NCI-H510A (cell line): ENCODE results near the gene TEKT3.

Experiments
- DNase-seq: peaks from one replicate; lab custom pipeline; 2025; lab: John Stamatoyannopoulos, UW

The TEKT3 gene

GRCh38 chr17:15266325-15267125 lies 74.9 kb downstream of the TEKT3 start:
- no peak for DNase-seq

GRCh38 chr17:15265131-15265530 lies 76.3 kb downstream of the TEKT3 start, which contains the start of gene PMP22:
Gene PMP22 (minus strand): TSS chr17:15265326. CDS start chr17:15260727, 4,599 bp downstream.
- DNase-seq: no peak

- DNase-seq: no peak
These were observed 76.9 kb downstream of the TEKT3 start for GRCh38 chr17:15264542-15264941.

DNA sequence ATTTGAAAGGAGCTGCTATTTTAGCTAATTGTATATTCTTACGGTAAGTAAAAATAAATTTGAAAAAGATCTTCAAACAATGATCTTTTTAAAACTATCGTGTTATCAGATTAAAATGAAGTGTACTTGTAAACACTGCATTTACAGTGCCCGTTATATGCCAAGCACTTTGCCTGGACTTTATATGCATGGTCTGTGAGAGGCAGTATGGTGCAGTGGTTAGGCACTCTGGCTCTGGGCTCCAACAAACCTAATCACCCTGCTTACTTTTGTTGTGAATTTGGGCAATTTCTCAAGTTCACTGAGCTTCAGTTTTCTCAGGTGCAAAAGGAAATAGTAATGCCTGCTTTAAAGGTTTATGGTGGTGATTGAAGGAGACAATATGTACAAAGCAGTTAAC lies 77.7 kb downstream of the TEKT3 start:
- DNase-seq: no peak

DNA sequence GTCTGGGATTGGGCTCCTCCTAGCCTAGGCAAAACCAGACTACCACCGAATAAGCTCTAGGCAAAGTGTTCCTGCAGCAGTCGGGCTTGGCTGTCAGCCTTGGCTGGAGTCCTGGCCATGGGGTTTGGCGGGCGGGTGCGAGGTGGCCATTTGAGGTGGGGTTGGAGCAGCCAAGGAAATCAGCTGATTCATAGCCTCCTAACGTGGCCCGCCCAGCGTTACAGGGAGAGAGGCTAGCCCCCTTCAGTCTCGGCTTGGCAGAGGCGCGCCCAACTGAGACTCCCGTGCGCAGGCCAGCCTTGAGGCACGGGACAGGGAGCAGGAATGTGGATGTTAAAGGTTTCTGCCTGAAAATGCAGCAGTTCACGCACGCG lies 78.2 kb downstream of the TEKT3 start:
- no peak for DNase-seq

GRCh38 chr17:15262291-15263205 lies 78.8 kb downstream of the TEKT3 start:
- DNase-seq: no peak

DNA sequence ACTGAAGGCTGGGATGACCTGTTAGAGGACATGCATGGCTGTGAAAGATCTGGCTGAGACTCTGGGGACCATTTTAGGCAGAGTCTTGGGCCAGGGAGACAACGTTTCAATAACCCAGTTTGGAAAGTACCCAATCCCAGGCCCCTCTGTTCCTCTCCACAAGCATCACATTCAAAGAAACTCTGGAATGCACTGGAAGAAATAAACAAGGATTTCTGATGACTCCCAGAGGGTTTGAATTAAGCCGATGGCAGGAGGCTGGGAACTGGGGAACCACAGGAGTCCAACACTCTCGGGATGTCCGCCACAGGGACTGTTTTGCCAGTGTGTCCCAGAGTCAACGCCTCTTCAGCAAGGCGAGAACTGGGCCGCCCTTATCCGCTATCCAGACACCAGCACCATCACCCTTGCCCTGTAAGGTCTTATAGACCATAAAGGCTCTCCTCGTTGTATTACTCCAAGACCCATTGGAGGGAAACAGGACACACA lies 79.6 kb downstream of the TEKT3 start:
- no peak for DNase-seq

- no peak for DNase-seq
These were observed 80.1 kb downstream of the TEKT3 start for GRCh38 chr17:15261258-15261801.

DNA sequence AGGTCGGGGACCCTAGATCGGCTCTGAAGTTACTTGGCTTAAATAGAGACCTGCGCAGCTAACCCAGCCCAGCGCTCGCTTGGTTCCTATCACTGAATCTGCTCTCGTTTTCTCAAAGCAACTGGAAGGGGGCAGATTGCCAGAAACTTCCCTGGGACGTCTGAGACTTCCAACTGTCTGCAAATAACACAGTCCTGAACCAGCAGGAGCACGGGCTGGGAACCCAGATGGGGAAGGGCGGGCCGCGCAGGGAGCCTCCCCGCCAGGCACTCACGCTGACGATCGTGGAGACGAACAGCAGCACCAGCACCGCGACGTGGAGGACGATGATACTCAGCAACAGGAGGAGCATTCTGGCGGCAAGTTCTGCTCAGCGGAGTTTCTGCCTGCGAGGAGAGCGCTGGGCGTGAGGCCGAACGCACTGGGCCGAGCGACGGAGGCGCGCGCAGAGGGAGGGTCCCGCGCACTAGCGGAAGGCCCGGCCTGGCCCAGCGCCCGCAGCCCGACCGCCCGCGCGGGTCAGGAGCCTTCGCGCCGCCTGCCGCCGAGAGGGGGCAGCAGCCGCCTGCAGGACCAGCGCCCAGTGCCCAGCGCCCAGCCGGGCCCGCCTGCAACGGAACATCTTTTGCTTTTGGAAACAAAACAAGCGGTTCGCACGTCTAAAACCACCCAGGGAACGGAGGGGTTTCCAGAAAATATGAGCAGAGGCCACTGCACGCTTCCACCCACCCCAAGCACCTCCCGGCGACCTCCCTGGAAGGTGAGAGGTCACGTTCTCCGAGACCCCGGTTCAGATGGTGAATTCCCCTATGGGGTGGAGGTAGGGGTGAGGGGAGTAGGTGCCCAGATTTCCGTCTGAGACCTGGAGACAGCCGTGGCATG lies 80.8 kb downstream of the TEKT3 start:
- peak; percentile 27 for DNase-seq

GRCh38 chr17:15257796-15258512 lies 83.4 kb downstream of the TEKT3 start:
- DNase-seq: no peak

DNA sequence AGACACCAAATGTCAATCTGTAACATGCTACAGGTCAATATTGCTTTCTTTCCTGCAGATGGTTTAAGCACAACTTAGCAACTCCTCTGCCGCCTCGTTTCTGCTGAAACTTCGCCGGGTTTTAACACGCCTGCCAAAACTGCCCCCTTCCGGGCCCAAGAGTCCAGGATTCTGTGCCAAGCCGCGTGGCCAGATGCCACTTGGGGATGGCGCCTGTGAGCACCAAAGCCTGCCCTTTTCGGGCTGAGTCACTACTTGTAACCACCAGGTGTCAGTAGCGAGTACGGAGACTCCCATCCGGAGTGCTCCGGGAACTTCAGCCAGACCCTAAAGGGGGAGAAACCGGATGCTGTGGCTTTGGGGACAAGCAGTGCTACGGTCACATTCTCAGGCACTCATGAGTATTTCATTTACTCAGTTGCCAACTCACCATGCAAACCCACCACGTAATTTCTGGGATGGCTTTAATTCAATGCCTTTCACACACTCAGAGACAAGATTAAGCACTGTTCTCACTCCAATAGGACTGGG lies 84.1 kb downstream of the TEKT3 start:
- DNase-seq: peak; percentile 33

- no peak for DNase-seq
These were observed 84.7 kb downstream of the TEKT3 start for GRCh38 chr17:15256689-15257088.

DNA sequence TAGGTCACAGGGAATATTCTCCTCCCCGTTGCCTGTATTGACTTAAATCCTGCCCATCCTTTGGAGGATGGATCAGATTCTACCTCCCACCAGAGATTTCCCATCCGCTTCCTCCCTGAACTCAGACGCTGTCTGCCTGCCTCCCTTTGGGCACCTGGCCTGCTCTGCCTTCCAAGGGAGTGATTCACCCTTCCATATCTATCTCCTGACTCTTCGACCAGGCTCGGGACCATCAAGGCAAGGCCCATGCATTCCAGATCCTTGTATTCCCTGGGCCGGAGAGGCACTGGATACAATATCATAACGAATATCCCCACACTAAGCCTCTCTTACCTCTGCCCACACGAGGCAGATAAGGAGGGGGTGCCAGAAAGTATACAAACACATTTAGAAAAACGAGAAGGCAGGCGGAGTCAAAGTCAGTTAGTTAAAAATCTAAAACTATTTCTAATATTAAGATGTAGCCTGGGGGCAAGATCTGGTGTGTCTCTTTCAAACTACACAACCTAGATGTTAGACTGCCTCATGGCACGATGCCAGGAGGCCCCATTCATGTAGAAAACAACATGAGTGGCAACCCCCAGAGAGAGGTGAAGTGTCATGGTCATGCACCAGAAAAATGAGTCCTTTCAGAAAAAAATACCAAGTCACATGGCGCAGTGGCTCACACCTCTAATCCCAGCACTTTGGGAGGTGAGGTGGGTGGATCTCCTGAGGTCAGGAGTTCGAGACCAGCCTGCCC lies 85.5 kb downstream of the TEKT3 start:
- DNase-seq: no peak
